ENCODE results near the gene ZNF165.
A peak's percentile ranks its signal among the peaks of the same experiment; 100 is the strongest.
"Not testable (repeated sequence)": the region's sequence is repeated elsewhere in the genome, so short reads cannot be mapped to it uniquely, and the experiment has no call there.

Gene ZNF165

DNA sequence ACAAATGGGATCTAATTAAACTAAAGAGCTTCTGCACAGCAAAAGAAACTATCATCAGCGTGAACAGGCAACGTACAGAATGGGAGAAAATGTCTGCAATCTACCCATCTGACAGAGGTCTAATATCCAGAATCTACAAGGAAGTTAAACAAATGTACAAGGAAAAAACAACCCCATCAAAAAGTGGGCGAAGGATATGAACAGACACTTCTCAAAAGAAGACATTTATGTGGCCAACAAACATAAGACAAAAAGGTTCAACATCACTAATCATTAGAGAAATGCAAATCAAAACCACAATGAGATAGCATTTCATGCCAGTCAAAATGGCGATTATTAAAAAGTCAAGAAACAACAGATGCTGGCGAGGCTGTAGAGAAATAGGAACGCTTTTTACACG lies 21.9 kb downstream of the ZNF165 start:
- not testable (repeated sequence) for H3K27ac ChIP-seq (ENCODE audit: low read depth, low read length); H3K4me1 ChIP-seq (ENCODE audit: control insufficient read depth, insufficient read depth, low read length); H3K36me3 ChIP-seq (ENCODE audit: control insufficient read depth, insufficient read depth, low read length); H3K27me3 ChIP-seq (ENCODE audit: control insufficient read depth, insufficient read depth, low read length); H3K9ac ChIP-seq (ENCODE audit: low read length); H3K4me3 ChIP-seq (ENCODE audit: low read length)

DNA sequence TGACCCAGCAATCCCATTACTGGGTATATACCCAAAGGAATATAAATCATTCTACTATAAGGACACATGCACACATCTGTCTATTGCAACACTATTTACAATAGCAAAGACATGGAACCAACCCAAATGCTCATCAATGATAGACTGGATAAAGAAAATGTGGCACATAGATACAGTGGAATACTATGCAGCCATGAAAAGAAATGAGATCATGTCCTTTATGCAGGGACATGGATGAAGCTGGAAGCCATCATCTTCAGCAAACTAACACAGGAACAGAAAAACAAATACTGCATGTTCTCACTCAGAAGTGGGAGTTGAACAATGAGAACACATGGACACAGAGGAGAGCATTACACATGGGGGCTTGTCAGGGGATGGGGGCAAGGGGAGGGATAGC lies 22.3 kb downstream of the ZNF165 start:
- not testable (repeated sequence) for H3K27me3 ChIP-seq (ENCODE audit: control insufficient read depth, insufficient read depth, low read length); H3K4me3 ChIP-seq (ENCODE audit: low read length); H3K27ac ChIP-seq (ENCODE audit: low read depth, low read length); H3K9ac ChIP-seq (ENCODE audit: low read length); H3K36me3 ChIP-seq (ENCODE audit: control insufficient read depth, insufficient read depth, low read length); H3K4me1 ChIP-seq (ENCODE audit: control insufficient read depth, insufficient read depth, low read length)

DNA sequence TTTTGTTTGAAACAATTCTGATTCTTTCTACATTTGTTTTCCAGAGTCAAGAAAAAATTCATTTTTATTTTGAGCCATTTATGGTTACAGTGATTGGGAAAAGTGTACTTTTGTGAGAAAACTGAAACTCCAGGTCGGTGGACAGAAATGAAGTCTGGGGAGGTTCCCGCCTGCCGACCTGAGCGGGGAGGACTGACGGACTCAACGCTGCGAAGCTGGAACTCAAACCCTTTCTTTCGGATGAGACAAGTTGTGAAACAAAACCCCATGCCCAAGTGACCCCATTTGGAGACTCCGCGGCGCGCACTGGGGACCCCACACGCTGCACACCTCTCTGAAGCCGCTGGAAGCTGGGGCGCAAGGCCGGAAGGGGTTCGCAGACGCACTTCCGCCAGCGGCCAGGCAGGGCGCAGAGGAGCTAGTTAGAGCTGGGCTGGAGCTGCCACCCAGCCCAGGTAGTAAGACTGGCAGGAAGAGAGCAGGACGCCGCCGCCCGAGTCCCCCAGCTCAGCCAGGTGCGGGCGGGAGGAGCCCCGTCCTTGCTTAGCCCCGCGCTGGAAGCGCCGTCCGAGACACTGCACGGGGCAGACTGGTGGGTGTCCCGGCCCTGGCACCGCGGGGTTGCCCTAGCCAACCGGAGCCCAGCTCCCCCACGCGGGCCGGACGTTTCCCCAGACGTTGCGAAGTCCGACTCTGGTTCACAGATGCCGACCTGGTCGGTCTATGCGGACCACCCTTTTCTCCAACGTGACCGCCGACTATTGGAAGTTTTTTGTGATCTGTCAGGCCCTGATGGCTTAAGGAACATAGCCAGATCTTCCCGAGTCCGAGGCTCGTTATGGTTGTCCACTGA lies 24.2 kb downstream of the ZNF165 start:
- H3K4me3 ChIP-seq (ENCODE audit: low read length), result peak overlapping the region; percentile 72
- peak overlapping the region; percentile 75 for H3K9ac ChIP-seq (ENCODE audit: low read length)
- peak overlapping the region; percentile 71 for H3K27ac ChIP-seq (ENCODE audit: low read depth, low read length)
- H3K36me3 ChIP-seq (ENCODE audit: control insufficient read depth, insufficient read depth, low read length), result no peaks in the 10 kb centered on the region
- no peaks in the 10 kb centered on the region for H3K27me3 ChIP-seq (ENCODE audit: control insufficient read depth, insufficient read depth, low read length)
- peaks cover 5% of the 10 kb centered on the region for H3K4me1 ChIP-seq (ENCODE audit: control insufficient read depth, insufficient read depth, low read length)

DNA sequence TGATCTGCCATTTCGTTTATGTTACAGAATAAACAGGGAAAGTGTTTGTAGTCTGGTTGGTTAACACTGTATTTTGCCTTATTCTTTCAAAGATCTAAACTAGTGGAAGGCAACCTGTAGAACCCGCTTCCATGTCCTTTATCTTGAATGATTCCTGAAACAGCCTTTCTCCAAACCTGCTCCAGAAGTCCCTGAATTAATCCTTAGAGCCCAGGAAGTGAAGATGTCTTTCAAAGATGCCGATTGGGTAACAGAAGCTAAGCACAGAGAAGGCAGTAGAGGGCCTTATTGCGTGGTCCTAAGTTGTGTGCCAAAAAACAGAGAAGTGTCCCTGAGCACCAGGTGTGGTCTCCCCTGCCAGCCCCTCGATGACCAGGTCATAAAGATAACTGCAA lies 24.9 kb downstream of the ZNF165 start:
- Histone ChIP-seq H3K4me3 (ENCODE audit: low read length) (peak overlapping the region; percentile 72), H3K36me3 (ENCODE audit: control insufficient read depth, insufficient read depth, low read length) (no peaks in the 10 kb centered on the region), H3K4me1 (ENCODE audit: control insufficient read depth, insufficient read depth, low read length) (peaks cover 5% of the 10 kb centered on the region), H3K27me3 (ENCODE audit: control insufficient read depth, insufficient read depth, low read length) (no peaks in the 10 kb centered on the region), H3K9ac (ENCODE audit: low read length) (peak overlapping the region; percentile 75), H3K27ac (ENCODE audit: low read depth, low read length) (peak overlapping the region; percentile 71)

DNA sequence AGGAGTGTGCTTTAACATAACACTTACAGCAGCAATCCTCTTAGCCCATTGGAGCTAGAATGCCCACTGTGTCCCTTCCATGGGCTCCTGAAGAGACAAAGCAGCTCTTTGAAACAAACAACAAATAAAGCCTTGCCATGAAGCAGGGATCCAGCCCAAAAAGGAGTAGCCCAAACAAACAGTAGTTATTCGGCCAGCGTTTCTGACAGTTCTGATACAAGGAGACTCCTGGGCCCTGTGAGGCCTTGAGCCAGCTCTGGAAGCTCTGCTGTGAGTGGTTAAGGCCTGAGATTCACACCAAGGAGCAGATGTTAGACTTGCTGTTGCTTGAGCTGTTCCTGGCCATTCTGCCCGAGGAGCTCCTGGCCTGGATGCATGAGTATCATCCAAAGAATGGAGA lies 27.1 kb downstream of the ZNF165 start:
- no peak overlapping the region for H3K27ac ChIP-seq (ENCODE audit: low read depth, low read length)
- no peaks in the 10 kb centered on the region for H3K36me3 ChIP-seq (ENCODE audit: control insufficient read depth, insufficient read depth, low read length)
- H3K9ac ChIP-seq (ENCODE audit: low read length), result no peak overlapping the region
- H3K4me3 ChIP-seq (ENCODE audit: low read length), result no peak overlapping the region
- peaks cover 5% of the 10 kb centered on the region for H3K4me1 ChIP-seq (ENCODE audit: control insufficient read depth, insufficient read depth, low read length)
- H3K27me3 ChIP-seq (ENCODE audit: control insufficient read depth, insufficient read depth, low read length), result no peaks in the 10 kb centered on the region

DNA sequence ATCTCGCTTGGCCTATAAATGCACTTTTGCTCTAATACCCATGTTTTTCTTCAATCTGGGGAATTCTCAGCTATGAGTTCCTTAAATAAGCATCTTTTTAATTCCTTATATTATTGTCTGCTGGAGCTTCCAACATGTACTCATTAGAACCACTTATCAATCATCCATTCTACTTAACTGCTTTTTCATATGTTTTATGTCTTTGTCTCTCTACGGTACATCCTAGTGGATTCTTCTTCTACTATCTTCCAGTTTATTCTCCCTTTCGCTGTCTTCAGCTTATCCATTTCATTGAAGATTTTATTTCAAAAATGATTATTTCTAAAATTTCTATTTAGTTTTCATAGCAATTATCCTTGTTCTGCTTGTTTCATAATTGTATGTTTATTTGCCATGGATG lies 31.6 kb downstream of the ZNF165 start:
- H3K27me3 ChIP-seq (ENCODE audit: control insufficient read depth, insufficient read depth, low read length), result no peaks in the 10 kb centered on the region
- H3K4me1 ChIP-seq (ENCODE audit: control insufficient read depth, insufficient read depth, low read length), result no peaks in the 10 kb centered on the region
- no peak overlapping the region for H3K27ac ChIP-seq (ENCODE audit: low read depth, low read length)
- peaks cover 3% of the 10 kb centered on the region for H3K36me3 ChIP-seq (ENCODE audit: control insufficient read depth, insufficient read depth, low read length)
- H3K4me3 ChIP-seq (ENCODE audit: low read length), result no peak overlapping the region
- no peak overlapping the region for H3K9ac ChIP-seq (ENCODE audit: low read length)

DNA sequence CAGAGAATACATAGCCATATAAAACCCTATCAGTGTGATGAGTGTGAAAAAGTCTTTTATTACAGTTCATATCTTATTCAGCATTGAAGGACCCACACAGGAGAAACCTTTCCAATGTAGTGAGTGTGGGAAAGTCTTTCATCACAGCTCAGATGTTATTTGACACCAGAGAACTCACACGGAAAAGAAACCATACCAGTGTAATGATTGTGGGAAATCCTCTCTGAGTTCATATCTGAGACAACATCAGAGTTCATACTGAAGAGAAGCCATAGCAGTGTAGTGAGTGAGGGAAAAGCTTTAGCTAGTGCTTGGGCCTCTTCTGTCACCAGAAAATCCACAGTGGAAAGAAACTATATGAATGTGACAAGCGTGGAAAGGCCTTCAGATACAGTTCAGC lies 35.4 kb downstream of the ZNF165 start:
- H3K36me3 ChIP-seq (ENCODE audit: control insufficient read depth, insufficient read depth, low read length), result peaks cover 7% of the 10 kb centered on the region
- no peak overlapping the region for H3K9ac ChIP-seq (ENCODE audit: low read length)
- no peak overlapping the region for H3K27ac ChIP-seq (ENCODE audit: low read depth, low read length)
- no peak overlapping the region for H3K4me3 ChIP-seq (ENCODE audit: low read length)
- no peaks in the 10 kb centered on the region for H3K4me1 ChIP-seq (ENCODE audit: control insufficient read depth, insufficient read depth, low read length)
- no peaks in the 10 kb centered on the region for H3K27me3 ChIP-seq (ENCODE audit: control insufficient read depth, insufficient read depth, low read length)

DNA sequence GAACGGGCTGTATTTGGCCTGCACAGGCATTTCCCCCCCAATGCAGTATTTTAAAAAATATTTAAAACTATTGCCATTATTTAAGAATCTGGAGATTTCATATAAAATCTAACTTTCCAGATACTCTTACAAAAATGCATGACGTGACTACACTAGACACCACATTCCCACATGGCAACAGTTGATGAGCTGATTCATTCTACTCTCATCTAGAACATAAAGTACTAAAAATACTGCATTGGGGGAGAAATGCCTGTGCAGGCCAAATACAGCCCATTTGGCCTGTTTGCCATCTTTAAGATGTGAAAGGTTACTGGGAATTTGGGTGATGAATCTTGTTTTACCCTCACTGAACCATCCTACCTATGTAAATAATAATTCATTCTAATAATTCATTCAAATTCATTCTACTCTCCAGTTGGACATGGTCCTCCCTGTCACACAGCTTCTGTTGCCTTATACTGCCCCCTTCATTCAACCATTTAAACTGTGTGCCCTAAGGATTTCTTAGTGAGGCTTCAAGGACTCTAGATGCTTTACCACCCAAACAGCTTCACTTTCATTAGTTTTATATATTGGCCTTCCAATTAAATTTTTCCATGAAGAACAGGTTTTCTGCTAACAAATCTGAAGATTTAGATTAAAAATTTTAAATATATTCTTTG lies 37.1 kb downstream of the ZNF165 start:
- peaks cover 7% of the 10 kb centered on the region for H3K36me3 ChIP-seq (ENCODE audit: control insufficient read depth, insufficient read depth, low read length)
- no peak overlapping the region for H3K4me3 ChIP-seq (ENCODE audit: low read length)
- H3K27me3 ChIP-seq (ENCODE audit: control insufficient read depth, insufficient read depth, low read length), result no peaks in the 10 kb centered on the region
- H3K9ac ChIP-seq (ENCODE audit: low read length), result no peak overlapping the region
- H3K27ac ChIP-seq (ENCODE audit: low read depth, low read length), result no peak overlapping the region
- H3K4me1 ChIP-seq (ENCODE audit: control insufficient read depth, insufficient read depth, low read length), result no peaks in the 10 kb centered on the region

DNA sequence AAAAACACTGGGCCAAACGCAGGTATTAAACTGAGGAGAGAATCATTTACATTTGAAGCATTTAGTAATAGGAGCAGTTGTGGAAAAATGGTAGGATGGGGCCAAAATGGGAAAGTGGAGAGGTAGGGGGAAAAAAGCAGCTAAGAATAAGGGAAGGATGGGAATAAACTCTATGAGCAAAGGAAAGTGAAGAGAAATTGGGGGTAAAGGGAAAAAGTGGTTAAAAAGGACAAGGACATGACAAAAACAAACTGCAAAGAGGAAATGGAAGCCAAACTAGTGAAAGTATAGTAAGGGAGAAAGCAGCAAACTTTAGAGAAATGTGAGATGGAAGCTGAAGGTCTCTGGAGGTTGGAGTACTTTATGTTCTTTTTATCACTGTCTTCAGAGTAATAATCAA lies 37.8 kb downstream of the ZNF165 start:
- Histone ChIP-seq H3K4me1 (ENCODE audit: control insufficient read depth, insufficient read depth, low read length) (no peaks in the 10 kb centered on the region), H3K36me3 (ENCODE audit: control insufficient read depth, insufficient read depth, low read length) (peaks cover 7% of the 10 kb centered on the region), H3K9ac (ENCODE audit: low read length) (no peak overlapping the region), H3K27ac (ENCODE audit: low read depth, low read length) (no peak overlapping the region), H3K27me3 (ENCODE audit: control insufficient read depth, insufficient read depth, low read length) (no peaks in the 10 kb centered on the region), H3K4me3 (ENCODE audit: low read length) (no peak overlapping the region)

DNA sequence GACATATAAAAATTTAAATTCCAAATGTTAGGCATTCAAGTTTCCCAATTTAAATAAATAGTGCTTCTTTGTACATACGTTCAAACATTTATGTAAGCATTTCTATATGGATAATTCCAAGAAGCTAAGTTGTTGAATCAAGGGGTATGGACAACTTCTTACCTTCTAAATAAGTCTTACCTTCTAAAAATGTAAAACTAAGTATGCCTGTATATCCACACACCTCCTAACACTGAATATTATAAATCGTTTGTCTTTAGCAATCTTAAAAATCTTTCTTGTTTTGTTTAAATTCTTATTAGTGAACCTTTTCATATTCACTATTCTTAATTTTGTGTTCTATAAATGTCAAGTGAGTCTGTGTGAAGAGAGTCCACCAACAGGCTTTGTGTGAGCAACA lies 41.5 kb downstream of the ZNF165 start:
- H3K4me1 ChIP-seq (ENCODE audit: control insufficient read depth, insufficient read depth, low read length), result peaks cover 2% of the 10 kb centered on the region
- H3K9ac ChIP-seq (ENCODE audit: low read length), result no peak overlapping the region
- peaks cover 3% of the 10 kb centered on the region for H3K36me3 ChIP-seq (ENCODE audit: control insufficient read depth, insufficient read depth, low read length)
- no peak overlapping the region for H3K4me3 ChIP-seq (ENCODE audit: low read length)
- H3K27me3 ChIP-seq (ENCODE audit: control insufficient read depth, insufficient read depth, low read length), result no peaks in the 10 kb centered on the region
- H3K27ac ChIP-seq (ENCODE audit: low read depth, low read length), result no peak overlapping the region

DNA sequence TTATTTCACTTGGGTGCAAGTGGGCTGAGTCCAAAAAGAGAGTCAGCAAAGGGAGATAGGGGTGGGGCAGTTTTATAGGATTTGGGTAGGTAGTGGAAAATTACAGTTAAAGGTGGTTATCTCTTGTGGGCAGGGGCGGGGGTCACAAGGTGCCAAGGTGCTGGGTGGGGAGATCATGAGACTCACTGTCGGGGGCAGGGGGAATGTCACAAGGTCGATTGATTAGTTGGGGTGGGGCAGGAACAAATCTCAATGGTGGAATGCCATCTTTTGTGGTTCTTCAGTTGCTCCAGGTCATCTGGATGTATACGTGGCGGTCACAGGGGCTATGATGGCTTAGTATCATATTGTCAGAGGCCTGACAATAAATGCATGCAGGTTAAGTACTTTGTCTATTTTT lies 41.9 kb downstream of the ZNF165 start:
- H3K9ac ChIP-seq (ENCODE audit: low read length); H3K36me3 ChIP-seq (ENCODE audit: control insufficient read depth, insufficient read depth, low read length); H3K4me1 ChIP-seq (ENCODE audit: control insufficient read depth, insufficient read depth, low read length); H3K27ac ChIP-seq (ENCODE audit: low read depth, low read length); H3K4me3 ChIP-seq (ENCODE audit: low read length); H3K27me3 ChIP-seq (ENCODE audit: control insufficient read depth, insufficient read depth, low read length): not testable (repeated sequence)

DNA sequence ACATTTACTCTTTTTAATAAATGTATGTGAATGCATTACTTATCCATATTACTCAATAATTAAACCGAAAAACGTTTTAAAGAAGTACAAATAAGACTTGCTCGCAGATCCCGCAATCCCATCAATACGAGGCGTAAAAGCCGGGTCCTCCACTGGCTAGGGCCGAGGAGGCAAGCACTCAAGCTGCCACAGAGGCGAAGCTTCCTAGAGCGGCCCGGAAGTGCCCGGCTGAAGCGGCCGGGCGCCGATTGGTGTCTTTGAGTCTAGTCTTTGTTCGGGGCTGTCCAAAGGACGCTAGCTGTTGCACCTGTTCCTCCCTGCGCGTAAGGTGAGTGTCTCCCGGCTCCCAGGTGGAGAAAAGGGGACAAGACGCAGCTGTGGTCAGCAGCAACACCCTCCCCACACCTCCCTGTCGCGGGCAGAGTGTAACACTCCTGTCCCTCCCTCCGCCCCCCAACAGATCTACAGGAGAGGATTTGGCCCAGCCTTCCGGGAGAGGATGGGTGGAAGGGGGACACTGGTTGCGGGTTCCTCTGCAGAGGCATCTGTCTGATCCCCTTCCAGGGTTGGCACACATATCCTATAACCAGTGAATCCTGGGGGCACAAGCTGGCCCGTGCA lies 44.1 kb downstream of the ZNF165 start, which contains the start of gene ZSCAN16:
Gene ZSCAN16, plus strand, starts transcription at position 260 of the 621 bp plus-strand sequence. CDS start 835 bp downstream, outside the sequence.
- Histone ChIP-seq H3K36me3 (ENCODE audit: control insufficient read depth, insufficient read depth, low read length) (peaks cover 8% of the 10 kb centered on the region), H3K4me3 (ENCODE audit: low read length) (peak within 1 kb of the TSS; percentile 89)

More for the DNA sequence above, 44.1 kb downstream of the ZNF165 start, which contains the start of gene ZSCAN16:
- Histone ChIP-seq H3K27me3 (ENCODE audit: control insufficient read depth, insufficient read depth, low read length) (no peaks in the 10 kb centered on the region), H3K27ac (ENCODE audit: low read depth, low read length) (peak within 1 kb of the TSS; percentile 70), H3K4me1 (ENCODE audit: control insufficient read depth, insufficient read depth, low read length) (peaks cover 2% of the 10 kb centered on the region), H3K9ac (ENCODE audit: low read length) (peak within 1 kb of the TSS; percentile 50)
